Measurements from ENCODE around the gene COL13A1. TPM values are rescaled to one million over a fixed set of nuclear protein-coding genes. Genes with fewer than 3 reads are reported as not detected.

The COL13A1 gene
- total RNA-seq, 1 donor from 2014 or later, result not detected

DNA sequence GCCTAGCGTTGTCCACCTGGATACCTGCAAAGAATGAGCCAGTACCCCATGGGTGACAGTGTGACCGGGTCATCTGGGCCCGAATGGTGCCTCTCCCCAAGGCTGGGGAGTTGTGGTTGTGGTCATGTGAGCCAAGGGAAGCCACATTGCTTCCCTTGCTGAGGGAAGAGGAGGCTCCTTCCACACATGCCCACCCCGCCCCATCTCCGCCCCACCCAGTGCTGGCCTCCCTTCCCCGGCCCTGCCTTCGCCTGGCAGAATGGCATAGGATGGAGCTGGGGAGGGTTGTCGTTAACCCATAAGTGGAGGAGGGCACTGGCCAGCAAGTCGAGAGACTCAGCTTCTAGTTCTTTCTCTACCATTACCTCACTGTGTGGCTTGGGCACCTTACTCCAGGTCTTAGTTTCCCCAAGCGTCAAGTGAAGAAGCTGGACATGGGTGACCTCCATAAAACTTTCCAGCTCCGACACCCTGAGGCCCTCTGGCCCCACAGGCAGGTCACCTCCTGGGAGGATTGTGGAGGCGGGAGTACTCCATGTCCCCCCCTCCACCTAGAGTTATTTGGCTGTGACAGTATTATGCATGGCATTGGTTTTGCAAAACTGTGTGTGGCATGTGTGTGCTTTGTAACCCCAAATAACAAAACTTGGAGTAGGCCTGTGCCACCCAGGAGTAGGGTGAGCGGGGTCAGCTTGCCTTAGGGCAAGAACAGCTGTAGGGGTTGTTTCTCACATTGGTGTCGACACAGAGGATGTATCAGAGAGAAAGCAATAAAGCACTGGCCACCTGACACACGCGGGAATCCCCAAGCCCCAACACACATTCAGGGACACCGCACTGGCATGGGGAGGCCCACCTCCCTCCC, 160.4 kb downstream of the COL13A1 start:
- no peak for DNase-seq (ENCODE audit: low spot score)
- H3K9me3 Mint-ChIP-seq, result no peaks in the 10 kb centered on the region
- H3K36me3 Mint-ChIP-seq (ENCODE audit: low read depth), result no peaks in the 10 kb centered on the region
- H3K27me3 Mint-ChIP-seq (ENCODE audit: insufficient read depth), result peaks cover 12% of the 10 kb centered on the region
- intact Hi-C loops (cut with micrococcal nuclease), result no loop called here
- H3K27ac Mint-ChIP-seq, result no peak overlapping the region
- H3K4me3 Mint-ChIP-seq, result no peak overlapping the region
- no peaks in the 10 kb centered on the region for H3K4me1 Mint-ChIP-seq (ENCODE audit: low read depth)

DNA sequence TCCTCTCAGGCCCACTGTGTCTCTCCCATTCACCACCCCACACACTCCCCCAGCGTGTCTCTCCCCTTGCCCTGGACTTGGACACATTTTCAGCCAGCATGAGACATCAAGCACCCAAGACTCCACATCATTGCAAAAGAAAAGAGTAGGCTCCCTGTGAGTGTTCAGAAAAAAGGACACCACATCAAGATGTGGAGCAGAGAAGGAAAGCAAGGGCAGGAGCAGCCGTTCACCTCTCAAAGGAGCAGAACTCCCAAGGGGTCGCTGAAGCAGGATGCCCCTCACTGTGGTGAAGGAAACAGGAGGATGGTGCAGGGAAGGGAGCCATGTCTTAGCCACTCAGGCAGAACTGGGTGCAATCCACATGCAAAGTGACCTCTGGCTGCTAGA, 161.0 kb downstream of the COL13A1 start:
- Mint-ChIP-seq H3K4me3 (no peak overlapping the region), H3K9me3 (no peaks in the 10 kb centered on the region), H3K27ac (no peak overlapping the region), H3K4me1 (ENCODE audit: low read depth) (no peaks in the 10 kb centered on the region), H3K36me3 (ENCODE audit: low read depth) (no peaks in the 10 kb centered on the region), H3K27me3 (ENCODE audit: insufficient read depth) (peaks cover 9% of the 10 kb centered on the region)
- intact Hi-C loops (cut with micrococcal nuclease), result no loop called here
- no peak for DNase-seq (ENCODE audit: low spot score)

DNA sequence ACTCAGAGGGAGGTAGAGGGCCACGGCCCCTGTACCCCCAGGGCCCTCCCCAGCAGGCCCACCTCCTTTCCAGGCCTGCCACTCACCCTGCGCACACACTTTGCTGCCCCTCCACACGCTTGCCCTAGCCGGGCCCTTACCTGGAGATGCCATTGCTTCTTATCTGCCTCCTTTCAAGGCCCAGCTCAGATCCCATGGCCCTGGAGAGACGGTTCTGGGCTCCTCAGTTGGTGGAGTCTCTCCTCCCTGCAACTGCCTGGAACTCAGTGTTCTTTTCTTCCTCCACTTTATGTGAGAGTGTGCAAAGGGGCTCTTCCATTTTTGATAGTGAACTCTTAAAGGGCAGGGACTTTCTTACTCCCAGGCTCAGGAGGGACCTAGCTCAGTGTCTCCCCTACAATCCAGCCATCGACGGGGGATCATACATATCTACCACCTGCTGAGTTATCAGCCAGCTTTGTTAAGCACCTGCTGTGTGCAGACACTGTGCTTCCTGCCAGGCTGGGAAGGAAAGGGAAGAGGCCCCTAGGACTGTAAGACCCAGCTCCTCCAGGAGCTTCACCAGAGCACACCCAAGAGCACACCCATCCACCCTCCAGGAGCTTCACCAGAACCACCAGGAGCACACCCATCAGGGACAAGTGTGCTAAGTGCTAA, 161.6 kb downstream of the COL13A1 start:
- no peaks in the 10 kb centered on the region for H3K4me1 Mint-ChIP-seq (ENCODE audit: low read depth)
- DNase-seq (ENCODE audit: low spot score), result no peak
- H3K9me3 Mint-ChIP-seq, result no peaks in the 10 kb centered on the region
- intact Hi-C loops (cut with micrococcal nuclease), result no loop called here
- no peak overlapping the region for H3K27ac Mint-ChIP-seq
- peaks cover 9% of the 10 kb centered on the region for H3K27me3 Mint-ChIP-seq (ENCODE audit: insufficient read depth)
- H3K36me3 Mint-ChIP-seq (ENCODE audit: low read depth), result no peaks in the 10 kb centered on the region
- H3K4me3 Mint-ChIP-seq, result no peak overlapping the region

DNA sequence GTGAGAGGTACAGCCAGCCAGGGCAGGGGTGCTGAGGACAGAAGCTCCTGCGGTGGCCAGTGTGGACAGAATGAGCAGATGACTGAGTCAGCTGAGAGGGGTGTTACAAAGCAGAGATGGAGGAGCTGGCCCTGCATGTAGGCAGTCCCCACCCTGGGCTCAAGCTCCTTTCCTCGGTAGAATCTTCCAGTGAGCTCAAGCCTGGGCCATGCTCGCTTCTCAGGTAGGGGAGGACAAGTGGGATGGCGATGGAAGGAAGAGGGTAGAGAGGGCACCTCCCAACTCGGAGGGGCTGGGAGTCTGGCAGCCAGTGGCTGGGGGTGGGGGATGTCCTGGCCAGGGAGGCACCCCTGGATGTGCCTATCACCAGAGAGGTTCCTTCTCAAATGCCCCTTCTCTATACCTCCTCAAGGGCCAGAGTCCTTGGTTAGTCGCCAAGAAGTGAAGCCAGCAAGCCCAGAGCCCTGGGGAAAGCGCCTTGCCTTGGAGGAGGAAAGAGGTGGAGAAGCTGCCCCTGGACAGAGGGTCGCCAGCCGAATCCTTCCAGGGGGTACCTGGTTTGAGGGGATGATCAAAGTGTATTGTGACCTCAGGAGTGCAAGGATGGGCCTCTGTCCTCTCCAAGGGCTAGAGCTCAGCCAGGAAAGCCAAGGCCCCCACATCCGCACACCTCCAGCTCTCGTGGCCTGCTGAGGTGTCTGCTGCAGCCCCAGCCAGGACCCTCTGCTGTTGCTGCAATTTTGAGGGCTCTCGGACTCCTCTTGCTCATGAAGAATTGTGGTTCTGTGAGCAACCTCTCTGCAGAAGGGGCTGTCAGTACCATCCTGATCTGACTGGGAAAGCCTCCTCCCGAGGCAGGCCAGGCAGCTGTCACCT, 162.4 kb downstream of the COL13A1 start:
- H3K36me3 Mint-ChIP-seq (ENCODE audit: low read depth), result no peaks in the 10 kb centered on the region
- no peak for DNase-seq (ENCODE audit: low spot score)
- peaks cover 10% of the 10 kb centered on the region for H3K27me3 Mint-ChIP-seq (ENCODE audit: insufficient read depth)
- intact Hi-C loops (cut with micrococcal nuclease), result no loop called here
- H3K9me3 Mint-ChIP-seq, result no peaks in the 10 kb centered on the region
- no peaks in the 10 kb centered on the region for H3K4me1 Mint-ChIP-seq (ENCODE audit: low read depth)
- no peak overlapping the region for H3K27ac Mint-ChIP-seq
- H3K4me3 Mint-ChIP-seq, result no peak overlapping the region

DNA sequence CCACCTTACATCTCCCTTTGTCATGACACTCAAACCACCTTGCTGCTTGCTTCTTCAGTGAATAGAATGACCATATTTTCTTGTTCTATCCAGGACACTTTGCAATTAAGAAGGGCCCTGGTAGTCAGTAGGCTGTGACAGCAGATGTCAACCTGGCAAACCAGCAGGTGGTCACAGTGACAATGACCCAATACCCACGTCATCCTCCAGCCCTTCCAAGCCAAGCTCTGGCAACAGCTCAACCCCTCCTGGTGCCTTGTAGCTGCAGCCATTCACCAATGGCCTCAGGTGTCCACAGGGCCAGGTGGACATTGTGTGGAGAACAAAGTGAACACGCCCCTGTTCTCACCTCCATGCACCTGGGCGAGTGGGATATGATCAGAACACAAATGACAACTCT, 163.4 kb downstream of the COL13A1 start:
- no peaks in the 10 kb centered on the region for H3K4me1 Mint-ChIP-seq (ENCODE audit: low read depth)
- H3K27me3 Mint-ChIP-seq (ENCODE audit: insufficient read depth), result peaks cover 8% of the 10 kb centered on the region
- H3K4me3 Mint-ChIP-seq, result no peak overlapping the region
- no peak overlapping the region for H3K27ac Mint-ChIP-seq
- intact Hi-C loops (cut with micrococcal nuclease), result no loop called here
- DNase-seq (ENCODE audit: low spot score), result no peak
- no peaks in the 10 kb centered on the region for H3K36me3 Mint-ChIP-seq (ENCODE audit: low read depth)
- H3K9me3 Mint-ChIP-seq, result no peaks in the 10 kb centered on the region

DNA sequence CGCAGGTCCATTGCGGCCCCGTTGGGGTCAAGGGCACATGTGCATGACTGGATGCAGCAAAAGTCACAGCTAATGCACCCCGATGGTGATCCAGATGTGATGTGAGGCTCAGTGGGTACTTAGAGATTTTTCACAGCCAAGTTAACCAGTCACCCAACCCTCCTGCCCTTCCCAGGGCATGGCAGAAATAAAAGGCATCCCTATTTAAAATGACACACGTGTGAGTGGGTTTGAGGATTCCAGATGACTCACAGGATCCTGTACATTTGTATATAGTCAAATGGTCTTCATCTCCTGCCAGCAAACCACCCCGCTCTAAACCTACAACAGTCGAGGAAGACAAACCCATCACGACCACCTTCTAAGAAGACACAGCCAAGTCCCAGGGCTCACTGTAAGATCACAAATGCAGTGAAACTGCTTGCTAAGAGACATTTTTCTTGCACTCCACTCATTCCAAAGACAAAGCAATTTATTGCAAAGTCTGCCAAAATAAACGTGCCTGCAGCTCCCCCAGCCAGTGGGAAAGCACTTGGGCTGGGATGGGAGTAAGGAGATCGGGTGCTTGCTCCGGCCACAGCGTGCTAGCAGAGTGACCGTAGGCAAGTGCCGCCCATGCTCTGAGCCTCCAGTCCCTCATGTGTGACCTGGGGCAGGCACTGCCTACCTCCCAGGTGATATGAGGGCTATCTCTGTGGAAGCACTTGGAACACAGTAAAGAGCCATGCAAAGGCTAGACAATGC, 164.4 kb downstream of the COL13A1 start:
- Mint-ChIP-seq H3K36me3 (ENCODE audit: low read depth) (no peaks in the 10 kb centered on the region), H3K4me1 (ENCODE audit: low read depth) (no peaks in the 10 kb centered on the region), H3K27me3 (ENCODE audit: insufficient read depth) (peaks cover 10% of the 10 kb centered on the region), H3K27ac (no peak overlapping the region), H3K4me3 (no peak overlapping the region), H3K9me3 (no peaks in the 10 kb centered on the region)
- no peak for DNase-seq (ENCODE audit: low spot score)
- intact Hi-C loops (cut with micrococcal nuclease), result no loop called here

DNA sequence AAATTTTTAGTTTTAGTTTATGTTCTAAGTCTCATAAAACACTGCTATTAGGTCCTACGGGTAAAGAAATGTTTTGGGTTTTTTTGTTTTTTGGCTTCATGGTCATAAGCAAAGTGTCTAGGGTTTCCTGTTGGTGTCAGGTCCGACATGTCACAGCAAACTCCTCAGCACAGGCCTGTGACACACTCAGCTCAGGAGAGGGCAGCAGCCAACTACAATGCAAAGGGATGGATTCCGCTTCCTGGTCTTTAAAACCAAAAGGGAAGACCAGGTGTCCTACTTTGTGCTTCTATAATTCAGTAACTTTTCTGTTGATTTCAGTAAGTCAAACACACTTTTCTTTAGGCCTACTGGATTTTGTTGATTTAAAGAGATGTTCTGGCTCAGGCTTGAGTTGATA, 167.1 kb downstream of the COL13A1 start:
- no peak for DNase-seq (ENCODE audit: low spot score)
- Mint-ChIP-seq H3K9me3 (no peaks in the 10 kb centered on the region), H3K4me3 (no peak overlapping the region), H3K4me1 (ENCODE audit: low read depth) (no peaks in the 10 kb centered on the region), H3K36me3 (ENCODE audit: low read depth) (no peaks in the 10 kb centered on the region), H3K27ac (no peak overlapping the region), H3K27me3 (ENCODE audit: insufficient read depth) (peaks cover 22% of the 10 kb centered on the region)
- intact Hi-C loops (cut with micrococcal nuclease), result no loop called here

DNA sequence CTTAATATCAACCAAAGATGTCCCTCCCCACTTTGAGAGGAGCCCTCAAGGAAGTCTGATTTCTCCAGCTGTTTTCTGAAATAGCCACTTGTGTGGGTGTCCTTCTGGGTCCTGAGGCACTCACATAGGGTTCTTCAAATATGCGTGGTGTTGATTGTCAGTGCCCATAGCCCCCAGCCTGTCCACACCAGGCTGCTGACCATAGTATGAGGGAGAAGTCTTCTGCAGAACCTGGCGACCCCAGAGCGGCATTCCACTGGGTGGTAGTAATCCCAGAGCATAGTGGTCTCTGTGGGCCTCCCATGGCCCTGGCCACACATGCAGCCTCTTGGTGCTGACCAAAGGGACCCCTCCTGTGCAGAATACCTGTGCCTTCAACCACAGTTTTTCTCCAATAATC, 168.3 kb downstream of the COL13A1 start:
- Mint-ChIP-seq H3K4me1 (ENCODE audit: low read depth) (no peaks in the 10 kb centered on the region), H3K4me3 (no peak overlapping the region), H3K9me3 (no peaks in the 10 kb centered on the region), H3K27me3 (ENCODE audit: insufficient read depth) (peaks cover 27% of the 10 kb centered on the region), H3K27ac (no peak overlapping the region), H3K36me3 (ENCODE audit: low read depth) (no peaks in the 10 kb centered on the region)
- DNase-seq (ENCODE audit: low spot score), result no peak
- intact Hi-C loops (cut with micrococcal nuclease), result no loop called here

DNA sequence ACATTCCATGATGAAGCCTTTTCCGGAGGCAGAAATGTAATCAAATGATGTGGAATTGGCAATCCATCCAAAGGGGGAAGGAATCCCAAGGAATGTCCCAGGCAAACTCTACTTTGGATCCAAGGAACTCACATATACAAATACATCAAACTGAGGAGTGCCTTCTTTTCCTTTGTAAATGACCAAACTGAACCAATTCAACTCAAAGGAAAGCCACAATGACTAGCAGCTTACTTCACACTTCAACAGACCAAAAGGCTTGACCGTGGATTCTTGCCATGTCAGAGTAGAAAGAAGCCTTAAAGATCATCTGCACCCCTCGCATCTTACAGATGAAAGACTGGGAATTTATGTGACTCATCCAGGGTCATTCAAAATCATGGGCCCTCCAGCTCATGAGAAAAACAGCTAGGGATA, 171.3 kb downstream of the COL13A1 start:
- no peaks in the 10 kb centered on the region for H3K4me1 Mint-ChIP-seq (ENCODE audit: low read depth)
- no peaks in the 10 kb centered on the region for H3K9me3 Mint-ChIP-seq
- DNase-seq (ENCODE audit: low spot score), result no peak
- intact Hi-C loops (cut with micrococcal nuclease), result no loop called here
- H3K36me3 Mint-ChIP-seq (ENCODE audit: low read depth), result no peaks in the 10 kb centered on the region
- H3K4me3 Mint-ChIP-seq, result no peak overlapping the region
- H3K27me3 Mint-ChIP-seq (ENCODE audit: insufficient read depth), result peaks cover 38% of the 10 kb centered on the region
- H3K27ac Mint-ChIP-seq, result no peak overlapping the region

DNA sequence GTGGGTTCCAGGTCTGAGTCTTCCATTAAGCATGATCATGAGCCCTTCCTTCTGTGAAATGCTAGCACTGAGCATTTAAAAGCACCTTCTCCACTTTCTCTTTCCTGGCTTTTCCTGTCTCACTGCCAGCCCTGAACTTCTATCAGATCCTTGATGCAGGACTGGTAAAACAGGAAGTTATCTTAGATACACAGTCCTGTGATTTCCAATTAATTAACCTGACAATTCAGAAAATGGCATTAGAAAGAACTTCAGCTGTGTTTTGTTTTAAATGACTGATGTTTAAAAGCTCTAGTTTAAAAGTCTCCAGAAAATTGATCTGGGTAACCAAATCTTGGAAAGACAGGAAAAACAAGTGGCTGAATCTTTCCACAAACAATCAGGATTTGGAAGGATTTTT, 172.0 kb downstream of the COL13A1 start:
- peaks cover 3% of the 10 kb centered on the region for H3K9me3 Mint-ChIP-seq
- peaks cover 35% of the 10 kb centered on the region for H3K27me3 Mint-ChIP-seq (ENCODE audit: insufficient read depth)
- H3K4me3 Mint-ChIP-seq, result no peak overlapping the region
- no peak for DNase-seq (ENCODE audit: low spot score)
- H3K36me3 Mint-ChIP-seq (ENCODE audit: low read depth), result no peaks in the 10 kb centered on the region
- H3K4me1 Mint-ChIP-seq (ENCODE audit: low read depth), result no peaks in the 10 kb centered on the region
- H3K27ac Mint-ChIP-seq, result no peak overlapping the region
- intact Hi-C loops (cut with micrococcal nuclease), result no loop called here

DNA sequence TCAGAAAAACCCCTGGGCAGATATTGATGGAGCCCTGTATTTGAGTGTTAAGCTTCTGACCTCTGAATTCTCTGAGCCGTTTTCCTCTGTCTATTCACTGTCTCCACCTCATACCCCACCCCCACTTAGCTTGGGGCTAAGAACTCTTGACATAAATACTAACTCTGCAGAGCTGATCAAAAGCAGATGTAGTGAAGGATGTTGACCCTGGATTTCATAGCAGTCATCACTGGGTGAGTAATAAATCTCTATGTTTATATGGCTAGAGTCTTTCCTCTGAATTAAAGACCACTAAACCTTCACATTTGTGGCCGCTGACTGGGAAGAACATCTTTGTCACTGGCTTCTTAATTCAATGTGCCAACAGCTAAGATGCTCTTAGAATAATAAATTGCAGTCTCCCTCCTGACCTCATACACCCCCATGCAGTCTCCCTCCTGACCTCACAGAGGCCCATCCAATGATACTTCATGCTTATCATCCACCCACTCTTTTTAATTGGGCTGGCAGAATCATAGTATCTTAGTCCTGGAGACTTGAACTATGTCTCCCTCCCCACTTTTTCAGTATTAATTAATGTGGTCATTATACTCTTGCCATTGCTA, 172.9 kb downstream of the COL13A1 start:
- peaks cover 35% of the 10 kb centered on the region for H3K27me3 Mint-ChIP-seq (ENCODE audit: insufficient read depth)
- H3K4me3 Mint-ChIP-seq, result no peak overlapping the region
- peaks cover 3% of the 10 kb centered on the region for H3K9me3 Mint-ChIP-seq
- no peaks in the 10 kb centered on the region for H3K36me3 Mint-ChIP-seq (ENCODE audit: low read depth)
- DNase-seq (ENCODE audit: low spot score), result no peak
- H3K4me1 Mint-ChIP-seq (ENCODE audit: low read depth), result no peaks in the 10 kb centered on the region
- no peak overlapping the region for H3K27ac Mint-ChIP-seq
- intact Hi-C loops (cut with micrococcal nuclease), result no loop called here

Measured in activated T-helper 1 cell treated with anti-CD3 and anti-CD28 coated beads, Interleukin-12 subunit alpha, Interleukin-12 subunit beta, Interleukin-2, Interleukin-4 antibody, amounts not matched to agents 30 ng/mL and 10 ng/mL and 1 ng/mL, durations not matched to agents 14 hours and 24 hours and 36 hours (primary cell).